ENCODE results near the gene RNF8.

GRCh38 chr6:37353761-37354525 is at the start of gene RNF8:
- TF ChIP-seq FOXK2 (IDR thresholded peaks at IDR 0.05) (no peak), MTA2 (IDR thresholded peaks at IDR 0.05; ENCODE audit: low read depth) (no peak), ZNF592 (IDR thresholded peaks at IDR 0.05) (no peak), USF1 (IDR thresholded peaks at IDR 0.05; ENCODE audit: borderline replicate concordance, extremely low read length, insufficient read depth, low read depth, low read length) (no peak), CTCF (IDR thresholded peaks at IDR 0.05 in 2 of 3, conservative IDR thresholded peaks at IDR 0.05 in 1 of 3; ENCODE audit: control insufficient read depth in 2 of 3, extremely low read depth in 1 of 3, insufficient read depth in 1 of 3, low read depth in 3 of 3, low read length in 3 of 3) (no peak), MAX (IDR thresholded peaks at IDR 0.05; ENCODE audit: low read depth, low read length) (peak; percentile 80), TCF3 (IDR thresholded peaks at IDR 0.05; ENCODE audit: borderline replicate concordance, insufficient read depth, low read depth, low read length) (no peak), REST (IDR thresholded peaks at IDR 0.05; ENCODE audit: low read depth, low read length) (no peak), POLR2A (IDR thresholded peaks at IDR 0.05; ENCODE audit: low read depth, low read length) (peak; percentile 85), ZBTB33 (IDR thresholded peaks at IDR 0.05) (no peak), HSF1 (IDR thresholded peaks at IDR 0.05; ENCODE audit: low read depth, low read length) (no peak), ZSCAN29 (IDR thresholded peaks at IDR 0.05) (no peak), BHLHE40 (IDR thresholded peaks at IDR 0.05; ENCODE audit: borderline replicate concordance in 1 of 2, low read depth in 2 of 2, low read length in 1 of 2) (peak; percentile 18 to 31; a peak in 1 of 4 replicates), EP300 (IDR thresholded peaks at IDR 0.05; ENCODE audit: borderline replicate concordance in 1 of 2, control insufficient read depth in 1 of 2, low read depth in 2 of 2, low read length in 2 of 2) (no peak)

All from GM12878 (cell line).